Neuronal stem cell (in vitro differentiated cells): Measurements from ENCODE around the gene STK33.

ENCODE experiments used
- DNase-seq: peaks from one replicate; pipeline ENCODE4 v3.0.0-alpha.2; 2013; ENCODE audit warnings: low spot score
- H2AFZ ChIP-seq: one replicate; pipeline ENCODE4 v1.6.1; 2013; ENCODE audit warnings: mild to moderate bottlenecking, low read length, inconsistent platforms
- H2AK5ac ChIP-seq: 2 replicates; pipeline ENCODE4 v1.6.1; 2013; ENCODE audit warnings: low read depth, mild to moderate bottlenecking, inconsistent platforms, low read length, moderate library complexity, mixed read lengths
- H2BK120ac ChIP-seq: 2 replicates; pipeline ENCODE4 v1.6.1; 2013; ENCODE audit warnings: low read depth, mild to moderate bottlenecking, inconsistent platforms, low read length, moderate library complexity, mixed read lengths
- H2BK12ac ChIP-seq: one replicate; pipeline ENCODE4 v1.6.1; 2013; ENCODE audit warnings: low read length, inconsistent platforms
- H2BK15ac ChIP-seq: 2 replicates; pipeline ENCODE4 v1.6.1; 2013; ENCODE audit warnings: mild to moderate bottlenecking, low read length, inconsistent platforms, mixed read lengths
- H2BK5ac ChIP-seq: one replicate; pipeline ENCODE4 v1.6.1; 2013; ENCODE audit warnings: inconsistent platforms, mild to moderate bottlenecking, low read length, moderate library complexity
- H3K14ac ChIP-seq: one replicate; pipeline ENCODE4 v1.6.1; 2013; ENCODE audit warnings: low read length, inconsistent platforms
- H3K18ac ChIP-seq: 2 replicates; pipeline ENCODE4 v1.6.1; 2013; ENCODE audit warnings: low read length, inconsistent platforms
- H3K23ac ChIP-seq: 2 replicates; pipeline ENCODE4 v1.6.1; 2013; ENCODE audit warnings: low read depth, mild to moderate bottlenecking, mixed read lengths, low read length, inconsistent platforms; ENCODE audit not compliant: poor library complexity
- H3K27ac ChIP-seq: replicated peaks from 3 replicates; pipeline ENCODE4 v1.5.1; 2013; ENCODE audit warnings: low read length, inconsistent platforms
- H3K27me3 ChIP-seq, 3 experiments: 2 replicates each; pipeline ENCODE4 v1.6.1; 2013; ENCODE audit warnings: low read length in 3 of 3, mild to moderate bottlenecking in 2 of 3, inconsistent platforms in 1 of 3, low read depth in 1 of 3, mixed read lengths in 1 of 3, moderate library complexity in 1 of 3; ENCODE audit not compliant: control insufficient read depth in 3 of 3, insufficient read depth in 3 of 3
- H3K36me3 ChIP-seq, 2 donors: replicated peaks in 1 of 2; 2 replicates each; pipeline ENCODE4 v1.6.1; 2013; ENCODE audit warnings: low read length in 2 of 2; ENCODE audit not compliant: control insufficient read depth in 2 of 2, insufficient read depth in 2 of 2
- H3K4ac ChIP-seq: 2 replicates; pipeline ENCODE4 v1.6.1; 2013; ENCODE audit warnings: inconsistent platforms, mild to moderate bottlenecking, low read length, moderate library complexity
- H3K4me1 ChIP-seq, 2 donors: 1 replicate in 1 of 2; 2 replicates in 1 of 2; pipeline ENCODE4 v1.6.1; 2013; ENCODE audit warnings: low read length in 2 of 2, low read depth in 1 of 2; ENCODE audit not compliant: control insufficient read depth in 2 of 2, insufficient read depth in 1 of 2
- H3K4me2 ChIP-seq: one replicate; pipeline ENCODE4 v1.6.1; 2013; ENCODE audit warnings: mild to moderate bottlenecking, low read length, inconsistent platforms; ENCODE audit not compliant: insufficient read depth, poor library complexity, severe bottlenecking
- H3K4me3 ChIP-seq, 2 donors: 2 replicates each; pipeline ENCODE4 v1.5.1; 2013; ENCODE audit warnings: low read length in 2 of 2, mild to moderate bottlenecking in 2 of 2, inconsistent platforms in 1 of 2, moderate library complexity in 1 of 2
- H3K79me1 ChIP-seq: one replicate; pipeline ENCODE4 v1.6.1; 2013; ENCODE audit warnings: low read depth, mild to moderate bottlenecking, inconsistent platforms, low read length, moderate library complexity
- H3K9ac ChIP-seq: one replicate; pipeline ENCODE4 v1.6.1; 2013; ENCODE audit warnings: mild to moderate bottlenecking, low read depth, low read length, inconsistent platforms; ENCODE audit not compliant: poor library complexity
- H3K9me3 ChIP-seq, 2 donors: replicated peaks in 1 of 2; 2 replicates each; pipeline versions ENCODE3 to v1.6.1; 2013; ENCODE audit warnings: low read length in 2 of 2, mild to moderate bottlenecking in 2 of 2, inconsistent platforms in 1 of 2, low read depth in 1 of 2, mixed read lengths in 1 of 2, moderate library complexity in 1 of 2; ENCODE audit not compliant: control insufficient read depth in 2 of 2, insufficient read depth in 1 of 2
- H4K8ac ChIP-seq: one replicate; pipeline ENCODE4 v1.6.1; 2013; ENCODE audit warnings: low read depth, mild to moderate bottlenecking, inconsistent platforms, low read length, moderate library complexity
- H4K91ac ChIP-seq: one replicate; pipeline ENCODE4 v1.6.1; 2013; ENCODE audit warnings: low read length, low read depth, mild to moderate bottlenecking, inconsistent platforms; ENCODE audit not compliant: poor library complexity
- WGBS, 2 donors: extraction: QIAGEN DNeasy Blood & Tissue Kit; methylation state at CpG; one replicate each; pipeline ENCODE4 v1.1.7; 2013; ENCODE audit warnings: missing lambda C conversion rate in 2 of 2, mixed read lengths in 1 of 2; ENCODE audit not compliant: insufficient read length in 2 of 2, insufficient replicate concordance in 1 of 2; ENCODE audit errors: extremely low coverage in 2 of 2; 5-methylcytosine and 5-hydroxymethylcytosine counted together

Gene STK33

DNA sequence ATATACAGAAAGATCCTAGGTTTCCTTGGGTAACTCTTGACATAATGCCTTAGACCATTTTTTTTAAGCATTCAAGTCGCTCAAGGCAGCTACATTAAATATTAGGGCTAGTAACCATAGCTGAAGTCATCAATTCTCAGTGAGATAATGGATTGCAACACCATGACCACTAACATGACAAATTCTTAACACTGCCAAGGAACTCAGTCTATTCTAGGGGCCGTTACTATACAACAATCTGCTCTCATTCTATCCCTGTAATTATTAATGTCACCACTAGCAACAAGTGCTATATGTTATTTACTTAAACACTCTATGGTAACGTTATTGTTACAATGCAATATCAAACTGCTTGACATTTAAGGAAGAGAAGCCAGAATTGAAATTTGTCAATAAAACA is 3.2 kb upstream of the STK33 start:
- no peak overlapping the region for H2BK5ac ChIP-seq
- H4K91ac ChIP-seq = no peak overlapping the region
- H3K36me3 ChIP-seq = no peaks in the 10 kb centered on the region
- DNase-seq = no peak
- H3K23ac ChIP-seq = no peak overlapping the region
- H4K8ac ChIP-seq = no peak overlapping the region
- H2AFZ ChIP-seq = no peak overlapping the region
- no peaks in the 10 kb centered on the region for H3K79me1 ChIP-seq
- no peak overlapping the region for H3K4me3 ChIP-seq
- no peak overlapping the region for H2AK5ac ChIP-seq
- no peak overlapping the region for H3K18ac ChIP-seq
- no peak overlapping the region for H3K4me2 ChIP-seq
- H2BK12ac ChIP-seq = no peak overlapping the region
- no peak overlapping the region for H2BK120ac ChIP-seq
- H3K9ac ChIP-seq = no peak overlapping the region
- H3K14ac ChIP-seq = no peak overlapping the region
- no peak overlapping the region for H3K4ac ChIP-seq
- no peaks in the 10 kb centered on the region for H3K9me3 ChIP-seq
- peaks cover 3 to 13% of the 10 kb centered on the region in 2 donors for H3K4me1 ChIP-seq
- no peaks in the 10 kb centered on the region for H3K27me3 ChIP-seq
- H2BK15ac ChIP-seq = no peak overlapping the region
- no peak overlapping the region for H3K27ac ChIP-seq
- WGBS, 2 donors = no CpG with 5 or more reads among the region's 3 CpGs

DNA sequence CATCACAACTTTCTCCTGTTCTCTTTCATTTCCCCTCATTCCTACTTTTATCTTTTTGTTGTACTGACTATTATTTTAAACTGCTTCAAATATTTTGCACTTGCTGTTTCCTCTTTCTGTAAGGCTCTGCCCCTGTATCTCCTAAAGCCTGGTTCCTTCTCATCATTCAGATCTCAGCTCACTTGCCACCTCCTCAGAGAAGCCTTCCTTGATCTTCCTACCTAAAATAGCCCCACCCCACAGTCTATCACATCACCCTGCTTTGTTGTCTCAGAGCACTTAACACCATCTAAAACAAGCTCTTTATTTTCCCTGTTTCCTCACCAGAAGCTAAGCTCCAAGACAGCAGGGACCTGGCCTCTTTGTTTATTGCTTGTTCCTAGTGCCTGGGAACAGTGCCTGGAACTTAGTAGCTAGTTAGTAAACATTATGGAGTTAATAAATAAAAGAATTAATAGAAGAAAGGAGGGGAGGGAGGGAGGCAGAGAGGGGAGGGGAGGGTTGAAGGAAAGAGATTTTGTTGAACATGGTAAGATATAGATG is 2.5 kb upstream of the STK33 start:
- H3K36me3 ChIP-seq = no peaks in the 10 kb centered on the region
- H2BK5ac ChIP-seq = no peak overlapping the region
- no peaks in the 10 kb centered on the region for H3K79me1 ChIP-seq
- no peaks in the 10 kb centered on the region for H3K27me3 ChIP-seq
- no peak overlapping the region for H3K18ac ChIP-seq
- no peak overlapping the region for H4K8ac ChIP-seq
- DNase-seq = no peak
- no peak overlapping the region for H3K23ac ChIP-seq
- H2AK5ac ChIP-seq = no peak overlapping the region
- H2AFZ ChIP-seq = no peak overlapping the region
- no peak overlapping the region for H2BK15ac ChIP-seq
- no peak overlapping the region for H3K4me2 ChIP-seq
- H2BK12ac ChIP-seq = no peak overlapping the region
- H3K9me3 ChIP-seq = no peaks in the 10 kb centered on the region
- no peak overlapping the region for H3K9ac ChIP-seq
- peaks cover 2 to 10% of the 10 kb centered on the region in 2 donors for H3K4me1 ChIP-seq
- no peak overlapping the region for H3K27ac ChIP-seq
- H3K4me3 ChIP-seq = no peak overlapping the region
- H2BK120ac ChIP-seq = no peak overlapping the region
- H3K14ac ChIP-seq = no peak overlapping the region
- H3K4ac ChIP-seq = no peak overlapping the region
- H4K91ac ChIP-seq = no peak overlapping the region

DNA sequence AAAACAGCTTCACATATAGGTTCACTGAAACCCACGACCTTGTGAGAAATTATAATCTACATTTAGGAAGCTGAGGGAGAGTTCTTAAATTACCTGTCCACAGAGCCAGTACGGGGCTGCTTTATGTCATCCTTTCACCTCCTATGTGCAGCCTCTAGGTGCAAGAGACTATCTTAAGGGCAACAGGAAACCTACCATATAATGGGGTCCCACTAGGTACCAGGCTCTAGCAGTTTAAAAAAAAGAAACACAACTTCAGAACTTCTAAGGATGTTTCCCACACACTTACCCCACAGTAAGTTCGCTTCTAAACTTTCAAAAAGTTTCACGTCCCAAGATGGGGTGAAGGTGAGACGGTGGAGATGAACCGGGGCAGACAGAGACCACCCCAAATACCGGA is 573 bp downstream of the STK33 start:
- Histone ChIP-seq H3K4me1 (peaks cover 0 to 6% of the 10 kb centered on the region in 2 donors), H3K36me3 (no peaks in the 10 kb centered on the region), H3K23ac (no peak overlapping the region), H3K4me3 (peak overlapping the region; percentile 86 to 88), H2BK120ac (no peak overlapping the region), H3K27me3 (no peaks in the 10 kb centered on the region), H2BK5ac (peak overlapping the region; percentile 95), H3K4me2 (peak overlapping the region; percentile 89), H2AK5ac (peak overlapping the region; percentile 63), H2BK12ac (no peak overlapping the region), H3K14ac (peak overlapping the region; percentile 38), H3K9me3 (peaks cover 0 to 5% of the 10 kb centered on the region in 2 donors), H3K27ac (no peak overlapping the region), H4K91ac (no peak overlapping the region), H3K18ac (no peak overlapping the region), H2BK15ac (peak overlapping the region; percentile 67), H4K8ac (no peak overlapping the region), H3K4ac (no peak overlapping the region), H2AFZ (peak overlapping the region; percentile 99), H3K9ac (no peak overlapping the region), H3K79me1 (no peaks in the 10 kb centered on the region)
- DNase-seq = no peak
- WGBS, 2 donors = no CpG with 5 or more reads among the region's 7 CpGs

DNA sequence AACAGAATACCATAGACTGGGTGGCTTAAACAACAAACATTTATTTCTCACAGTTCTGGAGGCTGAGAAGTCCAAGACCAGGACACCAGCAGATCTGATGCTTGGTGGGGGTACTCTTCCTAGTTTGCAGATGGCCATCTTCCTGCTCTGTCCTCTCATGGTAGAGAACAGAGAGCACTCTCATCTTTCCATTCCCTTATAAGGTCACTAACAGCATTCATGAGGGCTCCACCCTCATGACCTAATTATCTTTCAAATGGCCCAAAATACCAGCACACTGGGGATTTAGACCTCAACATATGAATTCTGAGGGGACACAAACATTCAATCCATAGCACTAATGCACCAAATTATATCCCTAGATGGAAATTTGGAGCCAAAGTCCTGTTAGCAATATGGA is 6.1 kb downstream of the STK33 start:
- no peak overlapping the region for H2BK120ac ChIP-seq
- H3K4me3 ChIP-seq = no peak overlapping the region

More for the DNA sequence above, 6.1 kb downstream of the STK33 start:
- Histone ChIP-seq H2BK5ac (no peak overlapping the region), H4K8ac (no peak overlapping the region), H3K14ac (no peak overlapping the region), H2BK12ac (no peak overlapping the region), H3K79me1 (peaks cover 2% of the 10 kb centered on the region), H3K4ac (no peak overlapping the region), H3K27ac (no peak overlapping the region), H2AFZ (no peak overlapping the region), H3K9ac (no peak overlapping the region), H3K27me3 (no peaks in the 10 kb centered on the region), H3K4me1 (peaks cover 4 to 6% of the 10 kb centered on the region in 2 donors), H3K18ac (no peak overlapping the region), H2BK15ac (no peak overlapping the region), H2AK5ac (no peak overlapping the region), H3K9me3 (peaks cover 0 to 12% of the 10 kb centered on the region in 2 donors), H3K36me3 (no peaks in the 10 kb centered on the region), H3K4me2 (no peak overlapping the region), H4K91ac (no peak overlapping the region), H3K23ac (no peak overlapping the region)
- no peak for DNase-seq
